GM12878 (cell line): ENCODE measurements around the gene PTTG1. TPM values are rescaled to one million over a fixed set of nuclear protein-coding genes. Genes with fewer than 3 reads are reported as not detected.

Source experiments
- BHLHE40 ChIP-seq, 2 experiments: fragments of 450-650 bp in 1 of 2; IDR thresholded peaks; 2 replicates each; pipeline ENCODE4 v1.6.1; 2011 to 2017; ENCODE audit warnings: low read depth in 2 of 2, borderline replicate concordance in 1 of 2, improper control_type of control experiment in 1 of 2, low read length in 1 of 2, mild to moderate bottlenecking in 1 of 2
- CBX5 ChIP-seq: sonication (generic); IDR thresholded peaks from 2 replicates; pipeline ENCODE4 v1.6.1; 2016; ENCODE audit warnings: low read depth, moderate library complexity, mild to moderate bottlenecking, inconsistent platforms
- CEBPZ ChIP-seq: fragments of 150-350 bp; IDR thresholded peaks from 2 replicates; pipeline ENCODE4 v1.6.1; 2016; ENCODE audit warnings: low read depth, low read length
- CHD4 ChIP-seq: fragments of 200-600 bp; sonication (generic); IDR thresholded peaks from 2 replicates; pipeline ENCODE4 v1.6.1; 2016; ENCODE audit warnings: mild to moderate bottlenecking
- GATAD2B ChIP-seq: fragments of 450-650 bp; conservative IDR thresholded peaks from 2 replicates; pipeline ENCODE4 v1.6.1; 2017; ENCODE audit warnings: low read depth, mild to moderate bottlenecking, moderate library complexity
- JUND ChIP-seq: IDR thresholded peaks from 2 replicates; pipeline ENCODE4 v1.6.1; 2012; ENCODE audit warnings: low read depth, mild to moderate bottlenecking, low read length, improper control_type of control experiment, moderate library complexity
- POLR2AphosphoS5 ChIP-seq: IDR thresholded peaks from 2 replicates; pipeline ENCODE4 v1.6.1; 2011; ENCODE audit warnings: mild to moderate bottlenecking, low read length, inconsistent platforms
- SMAD1 ChIP-seq: fragments of 450-650 bp; IDR thresholded peaks from 2 replicates; pipeline ENCODE4 v1.6.1; 2018; ENCODE audit warnings: mild to moderate bottlenecking, low read depth; ENCODE audit not compliant: partially characterized antibody
- SMARCA5 ChIP-seq: fragments of 450-650 bp; IDR thresholded peaks from 2 replicates; pipeline ENCODE4 v1.6.1; 2017; ENCODE audit warnings: mild to moderate bottlenecking
- ZNF217 ChIP-seq: fragments of 450-650 bp; IDR thresholded peaks from 2 replicates; pipeline ENCODE4 v1.6.1; 2017; ENCODE audit warnings: antibody characterized with exemption, mild to moderate bottlenecking
- polyA plus RNA-seq, 11 experiments: library from polyadenylated mRNA; depleted of rRNA in 4 of 11; unstranded in 6 of 11; stranded (reverse) in 5 of 11; fragments of >200 nt; fragmentation: Nextera tagmentation in 4 of 11; fragmentation: Illumina TruSeq in 1 of 11; extraction: Ambion mirVana in 4 of 11; extraction: Trizol in 1 of 11; gene quantifications; 1 replicate in 1 of 11; 2 replicates in 10 of 11; pipeline versions ENCODE4 v1.2.1 to v1.2.3, GENCODE V29; 2011 to 2016; ENCODE audit warnings: inconsistent platforms in 2 of 11, missing spikeins in 2 of 11, low read depth in 1 of 11
- total RNA-seq, 4 experiments: library from RNA; depleted of rRNA in 3 of 4; stranded (reverse); fragments of >200 nt in 3 of 4; fragmentation: Illumina TruSeq in 1 of 4; extraction: Trizol in 1 of 4; gene quantifications; 2 replicates each; pipeline versions ENCODE4 v1.2.1 to v1.2.3, GENCODE V29; 2013 to 2021
- TF ChIP-seq, protein P1 (sequence below): fragments of 450-650 bp; IDR thresholded peaks from 2 replicates; pipeline ENCODE4 v1.6.1; 2016; ENCODE audit warnings: mild to moderate bottlenecking
- TF ChIP-seq, protein P2 (sequence below): fragments of 450-650 bp; IDR thresholded peaks from 2 replicates; pipeline ENCODE4 v1.6.1; 2016; ENCODE audit warnings: mild to moderate bottlenecking, moderate library complexity, borderline replicate concordance
- TF ChIP-seq, protein P3 (sequence below): fragments of 450-650 bp; conservative IDR thresholded peaks from 2 replicates; pipeline ENCODE4 v1.6.1; 2017; ENCODE audit warnings: mild to moderate bottlenecking, moderate library complexity
- TF ChIP-seq, protein P4 (sequence below): fragments of 450-650 bp; IDR thresholded peaks from 2 replicates; pipeline ENCODE4 v1.6.1; 2017; ENCODE audit warnings: mild to moderate bottlenecking, moderate library complexity

PTTG1 gene
- total and polyA plus RNA-seq, 10 of the 15 experiments (the other 5 are each of a cell fraction or from before 2014, with no cell fraction given): 154 to 1,033 (median 377) TPM

DNA sequence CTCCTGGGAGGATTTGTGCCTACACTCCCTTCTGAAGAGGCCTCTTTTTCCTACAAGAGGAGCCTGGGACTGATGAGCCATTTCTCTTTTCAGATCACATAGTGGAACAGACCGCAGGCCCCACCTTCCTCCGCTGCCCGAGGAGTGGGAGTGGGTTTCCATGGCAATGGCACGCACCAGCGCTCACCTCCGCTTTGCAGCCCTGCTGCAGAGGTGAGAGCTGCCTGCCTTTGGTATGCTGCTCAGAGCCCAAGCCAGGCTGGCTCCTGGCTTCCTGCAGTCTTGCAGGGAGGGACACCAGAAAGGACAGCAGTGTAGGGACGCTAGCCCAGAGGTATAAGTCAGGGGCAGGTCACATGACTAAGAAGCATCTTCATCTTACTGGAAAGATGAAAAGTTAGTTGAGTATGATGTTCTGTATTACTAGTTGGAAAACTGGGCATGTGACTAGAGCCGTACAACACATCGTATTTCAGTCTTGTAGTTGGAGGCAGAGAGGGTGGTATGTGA is 12.4 kb downstream of the PTTG1 start (continued):
- TF ChIP-seq, protein P1, sequence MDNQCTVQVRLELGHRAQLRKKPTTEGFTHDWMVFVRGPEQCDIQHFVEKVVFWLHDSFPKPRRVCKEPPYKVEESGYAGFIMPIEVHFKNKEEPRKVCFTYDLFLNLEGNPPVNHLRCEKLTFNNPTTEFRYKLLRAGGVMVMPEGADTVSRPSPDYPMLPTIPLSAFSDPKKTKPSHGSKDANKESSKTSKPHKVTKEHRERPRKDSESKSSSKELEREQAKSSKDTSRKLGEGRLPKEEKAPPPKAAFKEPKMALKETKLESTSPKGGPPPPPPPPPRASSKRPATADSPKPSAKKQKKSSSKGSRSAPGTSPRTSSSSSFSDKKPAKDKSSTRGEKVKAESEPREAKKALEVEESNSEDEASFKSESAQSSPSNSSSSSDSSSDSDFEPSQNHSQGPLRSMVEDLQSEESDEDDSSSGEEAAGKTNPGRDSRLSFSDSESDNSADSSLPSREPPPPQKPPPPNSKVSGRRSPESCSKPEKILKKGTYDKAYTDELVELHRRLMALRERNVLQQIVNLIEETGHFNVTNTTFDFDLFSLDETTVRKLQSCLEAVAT: 0 out of 2 replicates have a peak, but pooled peaks have one; percentile 46
- peak; percentile 62 to 83; a peak in 3 of 4 replicates for TF ChIP-seq BHLHE40 (IDR thresholded peaks at IDR 0.05; ENCODE audit: borderline replicate concordance in 1 of 2, low read depth in 2 of 2, low read length in 1 of 2)
- TF ChIP-seq, protein P2, sequence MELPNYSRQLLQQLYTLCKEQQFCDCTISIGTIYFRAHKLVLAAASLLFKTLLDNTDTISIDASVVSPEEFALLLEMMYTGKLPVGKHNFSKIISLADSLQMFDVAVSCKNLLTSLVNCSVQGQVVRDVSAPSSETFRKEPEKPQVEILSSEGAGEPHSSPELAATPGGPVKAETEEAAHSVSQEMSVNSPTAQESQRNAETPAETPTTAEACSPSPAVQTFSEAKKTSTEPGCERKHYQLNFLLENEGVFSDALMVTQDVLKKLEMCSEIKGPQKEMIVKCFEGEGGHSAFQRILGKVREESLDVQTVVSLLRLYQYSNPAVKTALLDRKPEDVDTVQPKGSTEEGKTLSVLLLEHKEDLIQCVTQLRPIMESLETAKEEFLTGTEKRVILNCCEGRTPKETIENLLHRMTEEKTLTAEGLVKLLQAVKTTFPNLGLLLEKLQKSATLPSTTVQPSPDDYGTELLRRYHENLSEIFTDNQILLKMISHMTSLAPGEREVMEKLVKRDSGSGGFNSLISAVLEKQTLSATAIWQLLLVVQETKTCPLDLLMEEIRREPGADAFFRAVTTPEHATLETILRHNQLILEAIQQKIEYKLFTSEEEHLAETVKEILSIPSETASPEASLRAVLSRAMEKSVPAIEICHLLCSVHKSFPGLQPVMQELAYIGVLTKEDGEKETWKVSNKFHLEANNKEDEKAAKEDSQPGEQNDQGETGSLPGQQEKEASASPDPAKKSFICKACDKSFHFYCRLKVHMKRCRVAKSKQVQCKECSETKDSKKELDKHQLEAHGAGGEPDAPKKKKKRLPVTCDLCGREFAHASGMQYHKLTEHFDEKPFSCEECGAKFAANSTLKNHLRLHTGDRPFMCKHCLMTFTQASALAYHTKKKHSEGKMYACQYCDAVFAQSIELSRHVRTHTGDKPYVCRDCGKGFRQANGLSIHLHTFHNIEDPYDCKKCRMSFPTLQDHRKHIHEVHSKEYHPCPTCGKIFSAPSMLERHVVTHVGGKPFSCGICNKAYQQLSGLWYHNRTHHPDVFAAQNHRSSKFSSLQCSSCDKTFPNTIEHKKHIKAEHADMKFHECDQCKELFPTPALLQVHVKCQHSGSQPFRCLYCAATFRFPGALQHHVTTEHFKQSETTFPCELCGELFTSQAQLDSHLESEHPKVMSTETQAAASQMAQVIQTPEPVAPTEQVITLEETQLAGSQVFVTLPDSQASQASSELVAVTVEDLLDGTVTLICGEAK: peak; percentile 25; the same call in 1 of the 2 replicates
- TF ChIP-seq, protein P3, sequence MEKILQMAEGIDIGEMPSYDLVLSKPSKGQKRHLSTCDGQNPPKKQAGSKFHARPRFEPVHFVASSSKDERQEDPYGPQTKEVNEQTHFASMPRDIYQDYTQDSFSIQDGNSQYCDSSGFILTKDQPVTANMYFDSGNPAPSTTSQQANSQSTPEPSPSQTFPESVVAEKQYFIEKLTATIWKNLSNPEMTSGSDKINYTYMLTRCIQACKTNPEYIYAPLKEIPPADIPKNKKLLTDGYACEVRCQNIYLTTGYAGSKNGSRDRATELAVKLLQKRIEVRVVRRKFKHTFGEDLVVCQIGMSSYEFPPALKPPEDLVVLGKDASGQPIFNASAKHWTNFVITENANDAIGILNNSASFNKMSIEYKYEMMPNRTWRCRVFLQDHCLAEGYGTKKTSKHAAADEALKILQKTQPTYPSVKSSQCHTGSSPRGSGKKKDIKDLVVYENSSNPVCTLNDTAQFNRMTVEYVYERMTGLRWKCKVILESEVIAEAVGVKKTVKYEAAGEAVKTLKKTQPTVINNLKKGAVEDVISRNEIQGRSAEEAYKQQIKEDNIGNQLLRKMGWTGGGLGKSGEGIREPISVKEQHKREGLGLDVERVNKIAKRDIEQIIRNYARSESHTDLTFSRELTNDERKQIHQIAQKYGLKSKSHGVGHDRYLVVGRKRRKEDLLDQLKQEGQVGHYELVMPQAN: no peak
- TF ChIP-seq GATAD2B: no peak
- no peak for TF ChIP-seq SMAD1
- TF ChIP-seq CEBPZ: no peak
- TF ChIP-seq, protein P4, sequence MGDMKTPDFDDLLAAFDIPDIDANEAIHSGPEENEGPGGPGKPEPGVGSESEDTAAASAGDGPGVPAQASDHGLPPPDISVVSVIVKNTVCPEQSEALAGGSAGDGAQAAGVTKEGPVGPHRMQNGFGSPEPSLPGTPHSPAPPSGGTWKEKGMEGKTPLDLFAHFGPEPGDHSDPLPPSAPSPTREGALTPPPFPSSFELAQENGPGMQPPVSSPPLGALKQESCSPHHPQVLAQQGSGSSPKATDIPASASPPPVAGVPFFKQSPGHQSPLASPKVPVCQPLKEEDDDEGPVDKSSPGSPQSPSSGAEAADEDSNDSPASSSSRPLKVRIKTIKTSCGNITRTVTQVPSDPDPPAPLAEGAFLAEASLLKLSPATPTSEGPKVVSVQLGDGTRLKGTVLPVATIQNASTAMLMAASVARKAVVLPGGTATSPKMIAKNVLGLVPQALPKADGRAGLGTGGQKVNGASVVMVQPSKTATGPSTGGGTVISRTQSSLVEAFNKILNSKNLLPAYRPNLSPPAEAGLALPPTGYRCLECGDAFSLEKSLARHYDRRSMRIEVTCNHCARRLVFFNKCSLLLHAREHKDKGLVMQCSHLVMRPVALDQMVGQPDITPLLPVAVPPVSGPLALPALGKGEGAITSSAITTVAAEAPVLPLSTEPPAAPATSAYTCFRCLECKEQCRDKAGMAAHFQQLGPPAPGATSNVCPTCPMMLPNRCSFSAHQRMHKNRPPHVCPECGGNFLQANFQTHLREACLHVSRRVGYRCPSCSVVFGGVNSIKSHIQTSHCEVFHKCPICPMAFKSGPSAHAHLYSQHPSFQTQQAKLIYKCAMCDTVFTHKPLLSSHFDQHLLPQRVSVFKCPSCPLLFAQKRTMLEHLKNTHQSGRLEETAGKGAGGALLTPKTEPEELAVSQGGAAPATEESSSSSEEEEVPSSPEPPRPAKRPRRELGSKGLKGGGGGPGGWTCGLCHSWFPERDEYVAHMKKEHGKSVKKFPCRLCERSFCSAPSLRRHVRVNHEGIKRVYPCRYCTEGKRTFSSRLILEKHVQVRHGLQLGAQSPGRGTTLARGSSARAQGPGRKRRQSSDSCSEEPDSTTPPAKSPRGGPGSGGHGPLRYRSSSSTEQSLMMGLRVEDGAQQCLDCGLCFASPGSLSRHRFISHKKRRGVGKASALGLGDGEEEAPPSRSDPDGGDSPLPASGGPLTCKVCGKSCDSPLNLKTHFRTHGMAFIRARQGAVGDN: peak; percentile 29; the same call in 1 of the 2 replicates
- TF ChIP-seq POLR2AphosphoS5: 0 out of 2 replicates have a peak, but pooled peaks have one; percentile 37
- no peak for TF ChIP-seq ZNF217
- TF ChIP-seq SMARCA5: no peak
- TF ChIP-seq CHD4: no peak
- no peak for TF ChIP-seq JUND
- TF ChIP-seq CBX5: 0 out of 2 replicates have a peak, but pooled peaks have one; percentile 43
